Measurements from ENCODE around the gene EFNA5. TPM values are rescaled to one million over a fixed set of nuclear protein-coding genes. Genes with fewer than 3 reads are reported as not detected.

EFNA5 gene
- total RNA-seq, 4 donors from 2014 or later, result 2.8 to 5.7 (median 3.7) TPM

DNA sequence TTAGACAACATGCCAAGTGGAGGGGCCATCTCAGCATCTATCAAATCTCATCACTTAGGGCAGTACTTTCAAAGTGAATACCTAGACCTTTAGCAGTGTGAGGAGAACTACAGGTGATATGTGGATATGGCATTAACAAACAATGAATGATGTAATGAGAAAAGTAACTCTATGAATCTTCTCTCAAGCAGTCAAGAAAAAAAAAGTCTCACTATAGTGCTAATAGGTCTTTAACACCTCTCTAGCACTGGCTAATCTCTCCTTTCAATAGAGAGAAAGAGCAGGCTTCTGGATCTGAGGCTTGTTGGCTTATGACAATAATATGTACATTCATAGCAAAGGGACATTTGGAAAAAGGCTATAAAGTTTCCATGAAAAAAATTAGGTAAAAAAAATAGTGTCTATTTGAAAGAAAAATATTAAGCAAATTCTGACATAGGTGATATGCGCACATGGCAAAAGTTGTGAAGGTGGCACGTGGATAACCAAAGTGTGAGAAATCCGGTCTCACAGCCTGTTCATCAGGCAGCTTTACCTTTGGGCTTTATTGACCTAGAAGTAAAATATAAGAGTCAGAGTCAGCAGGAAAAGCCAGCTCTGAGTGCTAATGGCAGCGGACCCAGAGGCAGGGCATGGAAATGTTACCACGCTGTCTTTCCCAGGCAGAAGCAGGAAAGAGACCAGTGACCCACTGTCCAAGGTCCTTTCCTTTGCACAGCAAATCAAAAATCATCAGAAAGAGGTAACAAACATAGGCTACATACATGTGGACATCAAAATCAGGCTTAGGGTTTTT, 203.4 kb downstream of the EFNA5 start:
- Histone ChIP-seq H3K9me3 (no peaks in the 10 kb centered on the region), H3K4me3 (no peak overlapping the region), H3K36me3 (no peaks in the 10 kb centered on the region), H3K27ac (replicated peaks in 1 of 4) (no peak overlapping the region), H3K4me1 (peaks cover 5 to 8% (median 6%) of the 10 kb centered on the region in 4 donors), H3K27me3 (no peaks in the 10 kb centered on the region)
- TF ChIP-seq POLR2A (IDR thresholded peaks at IDR 0.05; ENCODE audit: low read depth) (no peak), POLR2AphosphoS5 (IDR thresholded peaks at IDR 0.05) (no peak), EP300 (IDR thresholded peaks at IDR 0.05) (no peak)
- TF ChIP-seq, protein P1, sequence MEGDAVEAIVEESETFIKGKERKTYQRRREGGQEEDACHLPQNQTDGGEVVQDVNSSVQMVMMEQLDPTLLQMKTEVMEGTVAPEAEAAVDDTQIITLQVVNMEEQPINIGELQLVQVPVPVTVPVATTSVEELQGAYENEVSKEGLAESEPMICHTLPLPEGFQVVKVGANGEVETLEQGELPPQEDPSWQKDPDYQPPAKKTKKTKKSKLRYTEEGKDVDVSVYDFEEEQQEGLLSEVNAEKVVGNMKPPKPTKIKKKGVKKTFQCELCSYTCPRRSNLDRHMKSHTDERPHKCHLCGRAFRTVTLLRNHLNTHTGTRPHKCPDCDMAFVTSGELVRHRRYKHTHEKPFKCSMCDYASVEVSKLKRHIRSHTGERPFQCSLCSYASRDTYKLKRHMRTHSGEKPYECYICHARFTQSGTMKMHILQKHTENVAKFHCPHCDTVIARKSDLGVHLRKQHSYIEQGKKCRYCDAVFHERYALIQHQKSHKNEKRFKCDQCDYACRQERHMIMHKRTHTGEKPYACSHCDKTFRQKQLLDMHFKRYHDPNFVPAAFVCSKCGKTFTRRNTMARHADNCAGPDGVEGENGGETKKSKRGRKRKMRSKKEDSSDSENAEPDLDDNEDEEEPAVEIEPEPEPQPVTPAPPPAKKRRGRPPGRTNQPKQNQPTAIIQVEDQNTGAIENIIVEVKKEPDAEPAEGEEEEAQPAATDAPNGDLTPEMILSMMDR (IDR thresholded peaks at IDR 0.05), result no peak
- intact Hi-C loops (cut with DNase I), result no loop called here
- WGBS, result 95% methylated on average over 5 of the region's 5 CpGs
- DNase-seq (ENCODE audit: extremely low spot score), result no peak

DNA sequence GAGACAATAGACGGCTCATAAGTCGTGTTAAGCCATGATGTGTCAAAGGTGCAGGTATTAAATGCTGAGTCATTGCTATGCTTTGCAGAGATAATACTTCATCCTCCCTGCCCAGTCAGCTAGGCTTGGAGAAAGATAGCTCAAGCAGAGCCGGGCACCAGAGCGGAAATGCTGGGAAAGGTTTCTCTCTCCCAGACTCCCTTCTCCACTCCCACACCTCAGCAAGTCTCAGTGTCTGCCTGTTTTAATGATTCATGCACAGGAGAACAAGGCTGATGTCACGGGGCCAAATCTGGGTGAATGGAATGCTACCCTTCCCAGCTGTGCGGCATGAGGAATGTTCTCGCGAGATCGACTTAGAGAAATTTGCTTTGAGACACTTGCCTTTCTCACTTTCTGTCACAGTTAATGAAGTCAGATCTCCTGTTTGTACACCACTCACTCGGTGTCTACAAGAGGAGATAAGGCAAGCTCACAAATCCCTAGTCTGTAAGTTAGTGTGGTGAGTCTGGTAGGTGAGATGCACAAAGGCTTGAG, 204.4 kb downstream of the EFNA5 start:
- Histone ChIP-seq H3K27ac (replicated peaks in 1 of 4) (no peak overlapping the region), H3K4me3 (no peak overlapping the region), H3K27me3 (no peaks in the 10 kb centered on the region), H3K9me3 (no peaks in the 10 kb centered on the region), H3K36me3 (no peaks in the 10 kb centered on the region), H3K4me1 (peaks cover 5 to 8% (median 6%) of the 10 kb centered on the region in 4 donors)
- DNase-seq (ENCODE audit: extremely low spot score), result no peak
- intact Hi-C loops (cut with DNase I), result no loop called here
- TF ChIP-seq, protein P1 (IDR thresholded peaks at IDR 0.05), result no peak
- TF ChIP-seq POLR2AphosphoS5 (IDR thresholded peaks at IDR 0.05), result no peak
- no peak for TF ChIP-seq POLR2A (IDR thresholded peaks at IDR 0.05; ENCODE audit: low read depth)
- TF ChIP-seq EP300 (IDR thresholded peaks at IDR 0.05), result no peak
- 88% methylated on average over 10 of the region's 10 CpGs for WGBS

DNA sequence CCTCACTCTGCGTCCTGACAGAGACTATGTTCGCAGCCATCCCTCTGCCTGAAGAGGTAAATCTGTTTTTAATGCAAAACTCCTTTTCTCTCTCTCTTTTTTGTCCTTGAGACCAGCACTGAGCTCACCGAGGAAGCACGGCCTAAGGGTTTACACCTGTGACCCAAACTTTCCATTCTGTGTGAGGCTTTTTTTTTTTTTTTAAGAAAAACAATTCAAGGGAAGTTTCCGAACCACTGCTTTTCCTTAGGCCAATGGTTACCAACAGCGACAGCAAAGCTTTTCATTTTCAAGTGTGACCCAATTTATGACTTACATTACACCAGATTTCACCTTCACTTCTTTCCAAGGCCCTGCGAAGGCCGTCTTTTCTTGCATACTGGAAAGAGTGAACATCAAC, 205.9 kb downstream of the EFNA5 start:
- intact Hi-C loops (cut with DNase I), result no loop called here
- no peaks in the 10 kb centered on the region for H3K36me3 ChIP-seq

DNA sequence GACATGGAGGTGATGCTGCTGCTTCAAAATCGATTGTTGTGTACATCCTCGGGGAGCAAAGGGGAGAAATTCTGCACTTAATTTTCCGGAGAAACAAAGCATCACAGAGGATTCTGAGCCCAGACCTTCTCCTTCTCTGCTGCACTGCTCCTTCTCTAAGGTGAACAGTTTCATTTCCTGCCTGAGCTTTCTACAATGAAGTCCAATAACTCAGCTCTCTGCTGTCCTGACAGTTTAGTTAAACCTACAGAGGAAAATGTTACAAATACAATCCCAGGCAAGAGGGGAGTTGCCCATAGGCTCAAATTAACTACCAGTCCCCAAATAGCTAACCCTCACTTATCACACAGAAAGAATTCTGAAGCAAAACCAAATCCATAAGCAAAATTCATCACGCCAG, 206.3 kb downstream of the EFNA5 start:
- H3K27ac ChIP-seq (replicated peaks in 1 of 4), result no peak overlapping the region
- 81% methylated on average over 4 of the region's 4 CpGs for WGBS
- H3K36me3 ChIP-seq, result no peaks in the 10 kb centered on the region
- peaks cover 3 to 5% (median 4%) of the 10 kb centered on the region in 4 donors for H3K4me1 ChIP-seq
- H3K27me3 ChIP-seq, result no peaks in the 10 kb centered on the region
- intact Hi-C loops (cut with DNase I), result no loop called here
- H3K4me3 ChIP-seq, result no peak overlapping the region
- no peaks in the 10 kb centered on the region for H3K9me3 ChIP-seq
- TF ChIP-seq POLR2AphosphoS5 (IDR thresholded peaks at IDR 0.05) (no peak), EP300 (IDR thresholded peaks at IDR 0.05) (no peak), POLR2A (IDR thresholded peaks at IDR 0.05; ENCODE audit: low read depth) (no peak)
- TF ChIP-seq, protein P1 (IDR thresholded peaks at IDR 0.05), result no peak
- DNase-seq (ENCODE audit: extremely low spot score), result no peak

More for the DNA sequence above, 205.9 kb downstream of the EFNA5 start:
- peaks cover 4 to 6% (median 5%) of the 10 kb centered on the region in 4 donors for H3K4me1 ChIP-seq
- TF ChIP-seq POLR2A (IDR thresholded peaks at IDR 0.05; ENCODE audit: low read depth) (no peak), EP300 (IDR thresholded peaks at IDR 0.05) (no peak), POLR2AphosphoS5 (IDR thresholded peaks at IDR 0.05) (no peak)
- TF ChIP-seq, protein P1 (IDR thresholded peaks at IDR 0.05), result no peak
- no peak for DNase-seq (ENCODE audit: extremely low spot score)
- H3K27me3 ChIP-seq, result no peaks in the 10 kb centered on the region
- WGBS, result 87% methylated on average over 8 of the region's 8 CpGs
- no peaks in the 10 kb centered on the region for H3K9me3 ChIP-seq
- H3K4me3 ChIP-seq, result no peak overlapping the region
- no peak overlapping the region for H3K27ac ChIP-seq (replicated peaks in 1 of 4)
